GM19025 (cell line): ENCODE measurements around the gene PCNX1.
"Not testable (repeated sequence)": the region's sequence is repeated elsewhere in the genome, so short reads cannot be mapped to it uniquely, and the experiment has no call there.

Experiments
- ATAC-seq: cut with Tn5 transposase; IDR thresholded peaks from one replicate; pipeline ENCODE4 v1.9.1; 2021; ENCODE audit warnings: mild to moderate bottlenecking, low read depth, moderate library complexity; ENCODE audit not compliant: unreplicated experiment

Gene PCNX1

GRCh38 chr14:71004481-71004880 lies 97.2 kb downstream of the PCNX1 start:
- ATAC-seq: no peak

- ATAC-seq: no peak
Measured at GRCh38 chr14:71005076-71005475, 97.8 kb downstream of the PCNX1 start.

GRCh38 chr14:71006200-71006563 lies 98.9 kb downstream of the PCNX1 start:
- ATAC-seq: no peak

- no peak for ATAC-seq
Measured at GRCh38 chr14:71011479-71011878, 104.2 kb downstream of the PCNX1 start.

GRCh38 chr14:71012888-71013287 lies 105.6 kb downstream of the PCNX1 start:
- no peak for ATAC-seq

GRCh38 chr14:71013551-71014192 lies 106.4 kb downstream of the PCNX1 start:
- no peak for ATAC-seq

- not testable (repeated sequence) for ATAC-seq
Measured at GRCh38 chr14:71019917-71020316, 112.7 kb downstream of the PCNX1 start.

- ATAC-seq: no peak
Measured at GRCh38 chr14:71021347-71022011, 114.2 kb downstream of the PCNX1 start.

- no peak for ATAC-seq
Measured at GRCh38 chr14:71022012-71022869, 115.0 kb downstream of the PCNX1 start.

GRCh38 chr14:71022939-71023338 lies 115.7 kb downstream of the PCNX1 start:
- ATAC-seq: no peak

GRCh38 chr14:71029236-71029781 lies 122.0 kb downstream of the PCNX1 start:
- ATAC-seq: no peak

- no peak for ATAC-seq
Measured at GRCh38 chr14:71031000-71031399, 123.7 kb downstream of the PCNX1 start.

- no peak for ATAC-seq
Measured at GRCh38 chr14:71036433-71036832, 129.2 kb downstream of the PCNX1 start.

GRCh38 chr14:71048393-71048792 lies 141.1 kb downstream of the PCNX1 start:
- no peak for ATAC-seq

- ATAC-seq: no peak
Measured at GRCh38 chr14:71049435-71050133, 142.3 kb downstream of the PCNX1 start.

GRCh38 chr14:71050227-71050823 lies 143.1 kb downstream of the PCNX1 start:
- ATAC-seq: no peak

GRCh38 chr14:71054706-71055105 lies 147.4 kb downstream of the PCNX1 start:
- no peak for ATAC-seq

- no peak for ATAC-seq
Measured at GRCh38 chr14:71056168-71056567, 148.9 kb downstream of the PCNX1 start.

- no peak for ATAC-seq
Measured at GRCh38 chr14:71060274-71060673, 153.0 kb downstream of the PCNX1 start.

GRCh38 chr14:71060825-71061455 lies 153.7 kb downstream of the PCNX1 start:
- ATAC-seq: no peak
